ENCODE results near the gene FCHO2.
A peak's percentile ranks its signal among the peaks of the same experiment; 100 is the strongest.
"Not testable (repeated sequence)": the region's sequence is repeated elsewhere in the genome, so short reads cannot be mapped to it uniquely, and the experiment has no call there.

The FCHO2 gene

GRCh38 chr5:72955768-72956323 lies at the start of gene FCHO2:
Gene FCHO2 (plus strand): TSS chr5:72956041. CDS start chr5:72956097, 56 bp downstream.
- DNase-seq = peak; percentile 98

GRCh38 chr5:72906806-72907205 lies 49.0 kb upstream of the FCHO2 start:
- DNase-seq = no peak

GRCh38 chr5:72908664-72909063 lies 47.2 kb upstream of the FCHO2 start:
- no peak for DNase-seq

GRCh38 chr5:72917371-72917776 lies 38.5 kb upstream of the FCHO2 start:
- DNase-seq = no peak

- no peak for DNase-seq
Measured at GRCh38 chr5:72920690-72921502, 34.9 kb upstream of the FCHO2 start.

GRCh38 chr5:72921886-72922285 lies 34.0 kb upstream of the FCHO2 start:
- DNase-seq = no peak

GRCh38 chr5:72922422-72922821 lies 33.4 kb upstream of the FCHO2 start:
- DNase-seq = no peak

- no peak for DNase-seq
Measured at GRCh38 chr5:72925336-72926010, 30.4 kb upstream of the FCHO2 start.

- not testable (repeated sequence) for DNase-seq
Measured at GRCh38 chr5:72932686-72933085, 23.2 kb upstream of the FCHO2 start.

GRCh38 chr5:72934953-72935725 lies 20.7 kb upstream of the FCHO2 start:
- not testable (repeated sequence) for DNase-seq

GRCh38 chr5:72936893-72937292 lies 18.9 kb upstream of the FCHO2 start:
- DNase-seq = no peak

- no peak for DNase-seq
Measured at GRCh38 chr5:72937517-72938061, 18.3 kb upstream of the FCHO2 start.

- no peak for DNase-seq
Measured at GRCh38 chr5:72938206-72938605, 17.6 kb upstream of the FCHO2 start.

- DNase-seq = no peak
Measured at GRCh38 chr5:72940082-72940481, 15.8 kb upstream of the FCHO2 start.

- DNase-seq = no peak
Measured at GRCh38 chr5:72943307-72943706, 12.5 kb upstream of the FCHO2 start.

- no peak for DNase-seq
Measured at GRCh38 chr5:72947498-72947897, 8.3 kb upstream of the FCHO2 start.

GRCh38 chr5:72949481-72949880 lies 6.4 kb upstream of the FCHO2 start:
- DNase-seq = no peak

GRCh38 chr5:72951671-72952468 lies 4.0 kb upstream of the FCHO2 start:
- DNase-seq = no peak

GRCh38 chr5:72954389-72954788 lies 1.5 kb upstream of the FCHO2 start:
- DNase-seq = no peak

GRCh38 chr5:72955143-72955767 lies 586 bp upstream of the FCHO2 start:
- no peak for DNase-seq

- DNase-seq = peak; percentile 46
Measured at GRCh38 chr5:72956324-72957140, 691 bp downstream of the FCHO2 start.

Measured in stimulated activated CD8-positive, alpha-beta memory T cell treated with anti-CD3 and anti-CD28 coated beads, Interleukin-4, amount 100 ng/mL, for 48 hours (primary cell).